HG03342 (cell line): ENCODE data around the gene HAND1.

Source experiments
- ATAC-seq: cut with Tn5 transposase; IDR thresholded peaks from one replicate; pipeline ENCODE4 v1.9.1; 2021; ENCODE audit warnings: mild to moderate bottlenecking, moderate library complexity; ENCODE audit not compliant: unreplicated experiment

HAND1 gene

GRCh38 chr5:154461531-154461930 is 16.5 kb downstream of the HAND1 start:
- no peak for ATAC-seq

- ATAC-seq = no peak
Measured at GRCh38 chr5:154460172-154460571, 17.9 kb downstream of the HAND1 start.

- ATAC-seq = no peak
Measured at GRCh38 chr5:154459015-154459414, 19.0 kb downstream of the HAND1 start.

- ATAC-seq = no peak
Measured at GRCh38 chr5:154456540-154456939, 21.5 kb downstream of the HAND1 start.

GRCh38 chr5:154455585-154455984 is 22.4 kb downstream of the HAND1 start:
- ATAC-seq = no peak

- ATAC-seq = no peak
Measured at GRCh38 chr5:154451957-154452356, 26.1 kb downstream of the HAND1 start.

- ATAC-seq = no peak
Measured at GRCh38 chr5:154449786-154450185, 28.2 kb downstream of the HAND1 start.

- no peak for ATAC-seq
Measured at GRCh38 chr5:154447089-154447725, 30.8 kb downstream of the HAND1 start.

GRCh38 chr5:154446195-154447088 is 31.6 kb downstream of the HAND1 start:
- ATAC-seq = peak; percentile 26

- ATAC-seq = peak; percentile 94
Measured at GRCh38 chr5:154445422-154446194, 32.4 kb downstream of the HAND1 start, which contains the start of gene SAP30L. TSS of gene SAP30L (plus strand) at chr5:154445997. CDS start at chr5:154446605, 608 bp downstream.

- no peak for ATAC-seq
Measured at GRCh38 chr5:154444556-154445421, 33.2 kb downstream of the HAND1 start.

GRCh38 chr5:154442801-154443200 is 35.2 kb downstream of the HAND1 start:
- no peak for ATAC-seq

- no peak for ATAC-seq
Measured at GRCh38 chr5:154440540-154440939, 37.5 kb downstream of the HAND1 start.

- ATAC-seq = no peak
Measured at GRCh38 chr5:154437281-154437965, 40.6 kb downstream of the HAND1 start.

GRCh38 chr5:154435226-154435625 is 42.8 kb downstream of the HAND1 start:
- ATAC-seq = no peak

- ATAC-seq = no peak
Measured at GRCh38 chr5:154430961-154431630, 46.9 kb downstream of the HAND1 start.

- no peak for ATAC-seq
Measured at GRCh38 chr5:154430466-154430865, 47.6 kb downstream of the HAND1 start.

GRCh38 chr5:154429341-154429740 is 48.7 kb downstream of the HAND1 start:
- no peak for ATAC-seq

GRCh38 chr5:154428208-154428607 is 49.8 kb downstream of the HAND1 start:
- ATAC-seq = no peak
